Measurements from ENCODE around the gene PRMT3. TPM values are rescaled to one million over a fixed set of nuclear protein-coding genes. Genes with fewer than 3 reads are reported as not detected.

PRMT3 gene
- total RNA-seq, 1 donor from 2014 or later: 12.5 TPM

- no peak overlapping the region for H3K4me3 ChIP-seq (ENCODE audit: low read depth, low read length)
- no peak for DNase-seq (ENCODE audit: low read depth)
- TF ChIP-seq, protein P1, sequence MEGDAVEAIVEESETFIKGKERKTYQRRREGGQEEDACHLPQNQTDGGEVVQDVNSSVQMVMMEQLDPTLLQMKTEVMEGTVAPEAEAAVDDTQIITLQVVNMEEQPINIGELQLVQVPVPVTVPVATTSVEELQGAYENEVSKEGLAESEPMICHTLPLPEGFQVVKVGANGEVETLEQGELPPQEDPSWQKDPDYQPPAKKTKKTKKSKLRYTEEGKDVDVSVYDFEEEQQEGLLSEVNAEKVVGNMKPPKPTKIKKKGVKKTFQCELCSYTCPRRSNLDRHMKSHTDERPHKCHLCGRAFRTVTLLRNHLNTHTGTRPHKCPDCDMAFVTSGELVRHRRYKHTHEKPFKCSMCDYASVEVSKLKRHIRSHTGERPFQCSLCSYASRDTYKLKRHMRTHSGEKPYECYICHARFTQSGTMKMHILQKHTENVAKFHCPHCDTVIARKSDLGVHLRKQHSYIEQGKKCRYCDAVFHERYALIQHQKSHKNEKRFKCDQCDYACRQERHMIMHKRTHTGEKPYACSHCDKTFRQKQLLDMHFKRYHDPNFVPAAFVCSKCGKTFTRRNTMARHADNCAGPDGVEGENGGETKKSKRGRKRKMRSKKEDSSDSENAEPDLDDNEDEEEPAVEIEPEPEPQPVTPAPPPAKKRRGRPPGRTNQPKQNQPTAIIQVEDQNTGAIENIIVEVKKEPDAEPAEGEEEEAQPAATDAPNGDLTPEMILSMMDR (conservative IDR thresholded peaks at IDR 0.05; ENCODE audit: low read depth, low read length): no peak
Observed at GRCh38 chr11:20535271-20535881, 147.9 kb downstream of the PRMT3 start.

DNA sequence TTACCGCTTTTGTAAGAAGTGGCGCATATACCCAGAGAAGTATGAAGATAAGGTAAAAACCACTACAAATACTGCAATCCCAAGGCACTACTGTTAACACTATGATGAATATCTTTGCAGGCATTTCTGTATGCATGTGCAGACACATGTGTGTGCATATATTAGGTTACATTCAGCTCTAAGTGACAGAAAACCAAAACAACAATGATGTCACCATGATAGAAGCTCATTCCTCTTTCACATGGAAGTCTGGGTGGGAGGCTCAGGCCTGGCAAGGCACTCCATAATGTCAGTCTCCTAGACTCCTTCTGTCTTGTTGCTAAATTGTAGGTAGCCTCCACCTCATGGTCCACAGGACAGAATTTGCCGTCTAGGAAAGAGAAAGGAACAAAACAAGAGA lies 148.8 kb downstream of the PRMT3 start:
- no peak overlapping the region for H3K4me3 ChIP-seq (ENCODE audit: low read depth, low read length)
- TF ChIP-seq, protein P1 (conservative IDR thresholded peaks at IDR 0.05; ENCODE audit: low read depth, low read length): no peak
- DNase-seq (ENCODE audit: low read depth): no peak

DNA sequence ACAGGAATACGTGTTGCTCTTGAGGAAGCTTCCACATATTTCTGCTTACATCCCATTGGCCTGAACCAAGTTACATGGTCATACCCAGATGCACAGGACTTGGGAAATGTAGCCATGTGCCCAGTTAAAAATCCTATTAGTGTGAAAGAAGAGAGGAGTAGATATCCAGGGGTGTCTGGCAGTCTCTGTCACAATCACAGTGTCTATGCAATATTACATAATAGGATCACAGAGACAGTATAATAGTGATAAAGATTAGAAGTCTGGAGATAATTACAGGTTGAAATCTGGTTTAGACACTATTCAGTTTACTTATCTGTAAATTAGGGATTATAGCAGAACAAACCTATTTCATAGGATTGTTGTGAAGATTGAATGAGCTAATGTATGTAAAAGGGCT lies 149.3 kb downstream of the PRMT3 start:
- TF ChIP-seq, protein P1 (conservative IDR thresholded peaks at IDR 0.05; ENCODE audit: low read depth, low read length): no peak
- no peak overlapping the region for H3K4me3 ChIP-seq (ENCODE audit: low read depth, low read length)
- DNase-seq (ENCODE audit: low read depth): no peak

GRCh38 chr11:20541503-20541902 lies 154.0 kb downstream of the PRMT3 start:
- H3K4me3 ChIP-seq (ENCODE audit: low read depth, low read length): no peak overlapping the region
- no peak for DNase-seq (ENCODE audit: low read depth)
- TF ChIP-seq, protein P1 (conservative IDR thresholded peaks at IDR 0.05; ENCODE audit: low read depth, low read length): no peak

GRCh38 chr11:20544603-20545237 lies 157.2 kb downstream of the PRMT3 start:
- no peak for DNase-seq (ENCODE audit: low read depth)
- no peak overlapping the region for H3K4me3 ChIP-seq (ENCODE audit: low read depth, low read length)
- TF ChIP-seq, protein P1 (conservative IDR thresholded peaks at IDR 0.05; ENCODE audit: low read depth, low read length): no peak

DNA sequence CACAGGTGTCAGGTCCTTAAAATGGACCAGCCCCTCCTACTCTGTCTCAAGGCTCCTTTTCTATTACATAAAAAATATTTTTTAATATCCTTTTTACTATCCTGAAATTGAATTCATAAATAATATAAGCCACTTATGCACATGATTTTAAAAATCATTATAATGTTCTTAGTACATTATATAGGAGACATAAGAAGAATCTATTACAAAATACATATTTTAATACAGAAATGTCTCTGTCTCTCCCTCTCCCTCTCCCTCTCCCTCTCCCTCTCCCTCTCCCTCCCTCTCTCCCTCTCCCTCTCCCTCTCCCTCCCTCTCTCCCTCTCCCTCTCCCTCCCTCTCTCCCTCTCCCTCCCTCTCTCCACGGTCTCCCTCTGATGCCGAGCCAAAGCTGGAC lies 159.9 kb downstream of the PRMT3 start:
- H3K4me3 ChIP-seq (ENCODE audit: low read depth, low read length): no peak overlapping the region
- TF ChIP-seq, protein P1 (conservative IDR thresholded peaks at IDR 0.05; ENCODE audit: low read depth, low read length): no peak
- no peak for DNase-seq (ENCODE audit: low read depth)

- TF ChIP-seq, protein P1 (conservative IDR thresholded peaks at IDR 0.05; ENCODE audit: low read depth, low read length): no peak
- DNase-seq (ENCODE audit: low read depth): no peak
- H3K4me3 ChIP-seq (ENCODE audit: low read depth, low read length): no peak overlapping the region
Observed at GRCh38 chr11:20551096-20551495, 163.6 kb downstream of the PRMT3 start.
